AG09309 (cell line): ENCODE results near the gene RFT1.
A peak's percentile ranks its signal among the peaks of the same experiment; 100 is the strongest.

Experiments
- DNase-seq: peaks from one replicate; pipeline ENCODE4 v3.0.0-alpha.2; 2010; ENCODE audit warnings: low read depth
- H3K4me3 ChIP-seq: 2 replicates; pipeline ENCODE4 v1.5.1; 2011; ENCODE audit warnings: mild to moderate bottlenecking, low read depth, low read length, moderate library complexity; ENCODE audit not compliant: control insufficient read depth
- TF ChIP-seq, protein P1 (sequence below): IDR thresholded peaks from 2 replicates; pipeline ENCODE4 v1.5.1; 2011; ENCODE audit warnings: mild to moderate bottlenecking, low read depth, low read length, inconsistent platforms; ENCODE audit not compliant: insufficient read depth, control insufficient read depth; ENCODE audit errors: missing control alignments

Gene RFT1

DNA sequence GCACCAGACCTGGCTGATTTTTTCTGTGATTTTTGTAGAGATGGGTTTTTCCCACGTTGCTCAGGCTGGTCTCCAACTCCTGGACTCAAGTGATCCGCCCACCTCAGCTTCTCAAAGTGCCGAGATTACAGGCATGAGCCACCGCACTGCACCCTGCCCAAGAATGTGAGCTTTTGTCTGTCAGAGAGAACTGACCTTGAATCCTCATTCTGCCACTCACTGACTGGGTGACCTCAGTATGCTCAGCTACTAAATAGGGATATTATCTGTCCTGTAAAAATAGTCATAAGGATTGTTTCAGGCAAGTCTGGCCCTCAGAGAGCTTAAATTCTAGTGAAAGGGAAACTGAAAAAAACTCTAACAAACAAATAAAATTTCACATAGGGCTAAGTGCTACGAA, 2.1 kb upstream of the RFT1 start:
- TF ChIP-seq, protein P1, sequence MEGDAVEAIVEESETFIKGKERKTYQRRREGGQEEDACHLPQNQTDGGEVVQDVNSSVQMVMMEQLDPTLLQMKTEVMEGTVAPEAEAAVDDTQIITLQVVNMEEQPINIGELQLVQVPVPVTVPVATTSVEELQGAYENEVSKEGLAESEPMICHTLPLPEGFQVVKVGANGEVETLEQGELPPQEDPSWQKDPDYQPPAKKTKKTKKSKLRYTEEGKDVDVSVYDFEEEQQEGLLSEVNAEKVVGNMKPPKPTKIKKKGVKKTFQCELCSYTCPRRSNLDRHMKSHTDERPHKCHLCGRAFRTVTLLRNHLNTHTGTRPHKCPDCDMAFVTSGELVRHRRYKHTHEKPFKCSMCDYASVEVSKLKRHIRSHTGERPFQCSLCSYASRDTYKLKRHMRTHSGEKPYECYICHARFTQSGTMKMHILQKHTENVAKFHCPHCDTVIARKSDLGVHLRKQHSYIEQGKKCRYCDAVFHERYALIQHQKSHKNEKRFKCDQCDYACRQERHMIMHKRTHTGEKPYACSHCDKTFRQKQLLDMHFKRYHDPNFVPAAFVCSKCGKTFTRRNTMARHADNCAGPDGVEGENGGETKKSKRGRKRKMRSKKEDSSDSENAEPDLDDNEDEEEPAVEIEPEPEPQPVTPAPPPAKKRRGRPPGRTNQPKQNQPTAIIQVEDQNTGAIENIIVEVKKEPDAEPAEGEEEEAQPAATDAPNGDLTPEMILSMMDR: no peak
- H3K4me3 ChIP-seq: no peak overlapping the region
- DNase-seq: no peak

DNA sequence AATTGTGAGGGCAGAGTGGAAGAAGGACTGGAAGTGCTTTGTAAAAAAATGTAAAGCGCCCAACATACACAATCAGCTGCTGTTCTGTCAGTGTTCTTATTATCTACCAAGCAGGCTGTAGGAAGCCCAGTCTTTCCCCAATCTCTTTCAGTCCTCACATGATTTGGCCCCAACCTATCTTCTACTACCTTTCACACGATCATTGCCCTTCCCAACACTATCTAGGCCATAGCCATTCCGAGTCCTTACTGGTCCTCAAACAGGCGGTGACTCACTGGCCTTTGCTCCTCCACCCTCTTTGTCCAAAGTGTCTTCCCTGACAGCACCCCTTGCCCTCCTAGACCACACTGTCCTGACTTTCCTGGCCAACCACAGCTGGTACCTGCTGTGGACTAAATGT, 861 bp upstream of the RFT1 start:
- H3K4me3 ChIP-seq: no peak overlapping the region
- TF ChIP-seq, protein P1: no peak
- DNase-seq: no peak

DNA sequence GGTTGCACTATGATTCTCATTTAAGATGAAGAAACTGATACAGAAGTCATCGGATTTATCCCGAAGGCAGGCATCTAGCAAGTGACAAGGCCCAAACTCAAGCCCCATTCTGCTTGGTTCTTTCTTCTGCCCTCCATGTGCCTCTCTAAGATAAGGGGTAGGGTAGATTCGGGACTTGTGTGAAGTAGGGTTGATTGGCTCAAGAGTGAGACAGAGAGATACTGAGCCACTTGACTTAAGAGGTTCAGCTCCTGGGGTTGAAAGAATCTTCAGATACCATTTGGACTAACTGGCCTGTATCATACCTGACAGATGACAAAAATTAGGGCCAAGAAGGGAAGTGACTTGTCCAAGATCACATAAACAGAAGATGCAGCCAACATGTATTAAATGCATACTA, 891 bp downstream of the RFT1 start:
- H3K4me3 ChIP-seq: peak overlapping the region; percentile 95
- DNase-seq: no peak
- TF ChIP-seq, protein P1: no peak

DNA sequence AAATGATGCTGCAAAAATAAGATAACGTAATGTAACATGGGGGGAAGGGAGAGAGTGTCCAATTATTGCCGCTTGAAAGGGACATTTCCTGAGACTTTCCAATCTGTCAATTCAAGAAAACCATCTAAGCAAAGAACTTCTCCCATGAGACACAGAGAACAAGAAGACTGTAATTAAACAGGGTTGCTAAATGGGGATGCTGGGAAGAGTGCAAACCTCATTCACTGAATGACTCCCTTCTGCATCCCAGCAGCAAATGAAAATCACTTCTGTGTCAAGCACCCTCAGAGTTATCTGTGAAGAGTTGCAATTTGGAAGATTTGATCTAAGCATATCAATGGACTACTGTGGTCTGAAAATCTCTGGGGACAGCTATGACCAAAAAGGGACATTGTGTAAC, 3.6 kb downstream of the RFT1 start:
- H3K4me3 ChIP-seq: no peak overlapping the region
- TF ChIP-seq, protein P1: no peak
- no peak for DNase-seq

DNA sequence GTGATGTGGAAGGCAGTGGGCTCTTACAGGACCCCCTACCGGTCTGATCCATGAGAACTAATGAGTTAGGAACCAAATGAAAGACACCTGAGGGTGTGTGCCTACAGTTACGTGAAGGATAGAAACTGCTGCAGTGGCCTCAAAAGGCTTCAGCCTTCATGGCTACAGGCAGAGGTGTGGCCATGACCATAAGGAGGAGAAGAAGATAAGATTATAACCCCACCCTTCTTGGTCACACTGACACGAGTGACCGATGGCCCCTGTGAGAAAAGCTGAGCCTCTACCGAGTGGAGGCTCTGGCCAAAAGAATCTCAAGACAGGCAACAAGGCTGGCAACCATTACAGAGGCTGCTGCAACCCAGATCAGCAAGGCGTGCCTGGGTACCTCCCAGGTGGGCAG, 6.3 kb downstream of the RFT1 start:
- H3K4me3 ChIP-seq: no peak overlapping the region
- TF ChIP-seq, protein P1: no peak
- DNase-seq: no peak

- no peak overlapping the region for H3K4me3 ChIP-seq
- no peak for DNase-seq
- TF ChIP-seq, protein P1: no peak
These were observed 6.7 kb downstream of the RFT1 start for GRCh38 chr3:53123510-53123909.

- DNase-seq: no peak
- H3K4me3 ChIP-seq: no peak overlapping the region
- TF ChIP-seq, protein P1: no peak
These were observed 7.3 kb downstream of the RFT1 start for GRCh38 chr3:53122933-53123305.
